ENCODE data around the gene MS4A13. TPM values are rescaled to one million over a fixed set of nuclear protein-coding genes. Genes with fewer than 3 reads are reported as not detected.
A peak's percentile ranks its signal among the peaks of the same experiment; 100 is the strongest.

The MS4A13 gene
- not detected for total RNA-seq

- no peak within 1 kb of the TSS for H3K27ac ChIP-seq
- DNase-seq (ENCODE audit: low spot score in 2 of 2): no peak
- no peaks in the 10 kb centered on the region for H3K27me3 ChIP-seq
- no peak for TF ChIP-seq CTCF (IDR thresholded peaks at IDR 0.05)
- no peak within 1 kb of the TSS for H3K4me3 ChIP-seq
- H3K9me3 ChIP-seq: no peaks in the 10 kb centered on the region
- no peaks in the 10 kb centered on the region for H3K4me1 ChIP-seq
- intact Hi-C loops (cut with DNase I): no loop called here
- H3K36me3 ChIP-seq: no peaks in the 10 kb centered on the region
Observed at GRCh38 chr11:60515144-60515855, at the start of gene MS4A13. Gene MS4A13, plus strand, starts transcription at chr11:60515392. Its CDS starts 2,692 bp downstream, at chr11:60518084.

- H3K9me3 ChIP-seq: no peaks in the 10 kb centered on the region
- intact Hi-C loops (cut with DNase I): no loop called here
- no peaks in the 10 kb centered on the region for H3K36me3 ChIP-seq
- H3K4me1 ChIP-seq: no peaks in the 10 kb centered on the region
- no peaks in the 10 kb centered on the region for H3K27me3 ChIP-seq
- H3K4me3 ChIP-seq: no peak overlapping the region
- H3K27ac ChIP-seq: no peak overlapping the region
- no peak for DNase-seq (ENCODE audit: low spot score in 2 of 2)
- TF ChIP-seq CTCF (IDR thresholded peaks at IDR 0.05): no peak
Observed at GRCh38 chr11:60468829-60469228, 46.4 kb upstream of the MS4A13 start.

- no peak overlapping the region for H3K4me3 ChIP-seq
- H3K27ac ChIP-seq: no peak overlapping the region
- TF ChIP-seq CTCF (IDR thresholded peaks at IDR 0.05): no peak
- no peaks in the 10 kb centered on the region for H3K36me3 ChIP-seq
- DNase-seq (ENCODE audit: low spot score in 2 of 2): no peak
- intact Hi-C loops (cut with DNase I): no loop called here
- H3K4me1 ChIP-seq: no peaks in the 10 kb centered on the region
- H3K9me3 ChIP-seq: no peaks in the 10 kb centered on the region
- no peaks in the 10 kb centered on the region for H3K27me3 ChIP-seq
Observed at GRCh38 chr11:60469723-60470122, 45.5 kb upstream of the MS4A13 start.

- H3K27me3 ChIP-seq: no peaks in the 10 kb centered on the region
- H3K4me3 ChIP-seq: no peak overlapping the region
- H3K27ac ChIP-seq: no peak overlapping the region
- H3K36me3 ChIP-seq: no peaks in the 10 kb centered on the region
- no peak for TF ChIP-seq CTCF (IDR thresholded peaks at IDR 0.05)
- intact Hi-C loops (cut with DNase I): no loop called here
- no peaks in the 10 kb centered on the region for H3K9me3 ChIP-seq
- DNase-seq (ENCODE audit: low spot score in 2 of 2): no peak
- H3K4me1 ChIP-seq: no peaks in the 10 kb centered on the region
Observed at GRCh38 chr11:60477035-60477445, 38.2 kb upstream of the MS4A13 start.

- no peaks in the 10 kb centered on the region for H3K9me3 ChIP-seq
- H3K36me3 ChIP-seq: no peaks in the 10 kb centered on the region
- TF ChIP-seq CTCF (IDR thresholded peaks at IDR 0.05): no peak
- no peak overlapping the region for H3K27ac ChIP-seq
- intact Hi-C loops (cut with DNase I): no loop called here
- H3K27me3 ChIP-seq: no peaks in the 10 kb centered on the region
- no peak overlapping the region for H3K4me3 ChIP-seq
- no peak for DNase-seq (ENCODE audit: low spot score in 2 of 2)
- H3K4me1 ChIP-seq: no peaks in the 10 kb centered on the region
Observed at GRCh38 chr11:60482361-60482760, 32.8 kb upstream of the MS4A13 start.

GRCh38 chr11:60485987-60486386, 29.2 kb upstream of the MS4A13 start:
- peak in 1 of 3 experiments; percentile 6 for TF ChIP-seq CTCF (IDR thresholded peaks at IDR 0.05)
- Histone ChIP-seq H3K9me3 (no peaks in the 10 kb centered on the region), H3K4me3 (no peak overlapping the region), H3K36me3 (no peaks in the 10 kb centered on the region), H3K27me3 (no peaks in the 10 kb centered on the region), H3K27ac (no peak overlapping the region), H3K4me1 (no peaks in the 10 kb centered on the region)
- intact Hi-C loops (cut with DNase I): no loop called here
- DNase-seq (ENCODE audit: low spot score in 2 of 2): no peak

All from ascending aorta (tissue), 2 donors.